ENCODE measurements around the gene C12orf75.

The C12orf75 gene

GRCh38 chr12:105321125-105321524 lies 9.4 kb upstream of the C12orf75 start:
- H3K4me3 ChIP-seq (replicated peaks in 1 of 2; ENCODE audit: low read depth in 2 of 2, low read length in 2 of 2) = no peak overlapping the region
- no peak for DNase-seq (ENCODE audit: low read depth in 2 of 2)
- no peak for TF ChIP-seq CTCF (IDR thresholded peaks at IDR 0.05; ENCODE audit: low read depth, low read length)

- no peak for TF ChIP-seq CTCF (IDR thresholded peaks at IDR 0.05; ENCODE audit: low read depth, low read length)
- no peak for DNase-seq (ENCODE audit: low read depth in 2 of 2)
Measured at GRCh38 chr12:105322070-105322469, 8.4 kb upstream of the C12orf75 start.

DNA sequence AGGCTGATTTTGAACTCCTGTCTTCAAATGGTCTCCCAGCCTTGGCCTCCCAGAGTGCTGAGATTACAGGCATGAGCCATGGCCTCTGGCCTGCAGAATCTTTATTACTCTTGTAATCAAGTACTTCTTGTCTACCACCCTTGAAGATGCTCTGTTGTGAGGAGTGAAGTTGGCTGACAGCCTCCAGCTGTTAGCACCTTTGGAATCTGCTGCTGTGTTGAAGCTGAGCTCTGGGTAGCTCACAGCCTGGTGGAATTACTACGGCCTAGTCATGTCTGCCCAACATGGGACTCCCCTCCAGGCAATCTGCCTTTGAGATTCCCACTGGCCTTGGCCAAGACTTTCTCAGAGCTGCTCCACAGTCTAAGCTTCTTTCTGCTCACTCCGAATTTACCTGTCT lies 5.8 kb upstream of the C12orf75 start:
- DNase-seq (ENCODE audit: low read depth in 2 of 2) = no peak
- no peak overlapping the region for H3K4me3 ChIP-seq (replicated peaks in 1 of 2; ENCODE audit: low read depth in 2 of 2, low read length in 2 of 2)
- no peak for TF ChIP-seq CTCF (IDR thresholded peaks at IDR 0.05; ENCODE audit: low read depth, low read length)

More at GRCh38 chr12:105322070-105322469, 8.4 kb upstream of the C12orf75 start:
- H3K4me3 ChIP-seq (replicated peaks in 1 of 2; ENCODE audit: low read depth in 2 of 2, low read length in 2 of 2) = no peak overlapping the region

GRCh38 chr12:105325117-105325516 lies 5.4 kb upstream of the C12orf75 start:
- no peak for DNase-seq (ENCODE audit: low read depth in 2 of 2)
- TF ChIP-seq CTCF (IDR thresholded peaks at IDR 0.05; ENCODE audit: low read depth, low read length) = no peak
- H3K4me3 ChIP-seq (replicated peaks in 1 of 2; ENCODE audit: low read depth in 2 of 2, low read length in 2 of 2) = no peak overlapping the region

GRCh38 chr12:105329926-105330282 lies 587 bp upstream of the C12orf75 start:
- H3K4me3 ChIP-seq (replicated peaks in 1 of 2; ENCODE audit: low read depth in 2 of 2, low read length in 2 of 2) = peak overlapping the region; percentile 29 to 72
- no peak for TF ChIP-seq CTCF (IDR thresholded peaks at IDR 0.05; ENCODE audit: low read depth, low read length)
- no peak for DNase-seq (ENCODE audit: low read depth in 2 of 2)

DNA sequence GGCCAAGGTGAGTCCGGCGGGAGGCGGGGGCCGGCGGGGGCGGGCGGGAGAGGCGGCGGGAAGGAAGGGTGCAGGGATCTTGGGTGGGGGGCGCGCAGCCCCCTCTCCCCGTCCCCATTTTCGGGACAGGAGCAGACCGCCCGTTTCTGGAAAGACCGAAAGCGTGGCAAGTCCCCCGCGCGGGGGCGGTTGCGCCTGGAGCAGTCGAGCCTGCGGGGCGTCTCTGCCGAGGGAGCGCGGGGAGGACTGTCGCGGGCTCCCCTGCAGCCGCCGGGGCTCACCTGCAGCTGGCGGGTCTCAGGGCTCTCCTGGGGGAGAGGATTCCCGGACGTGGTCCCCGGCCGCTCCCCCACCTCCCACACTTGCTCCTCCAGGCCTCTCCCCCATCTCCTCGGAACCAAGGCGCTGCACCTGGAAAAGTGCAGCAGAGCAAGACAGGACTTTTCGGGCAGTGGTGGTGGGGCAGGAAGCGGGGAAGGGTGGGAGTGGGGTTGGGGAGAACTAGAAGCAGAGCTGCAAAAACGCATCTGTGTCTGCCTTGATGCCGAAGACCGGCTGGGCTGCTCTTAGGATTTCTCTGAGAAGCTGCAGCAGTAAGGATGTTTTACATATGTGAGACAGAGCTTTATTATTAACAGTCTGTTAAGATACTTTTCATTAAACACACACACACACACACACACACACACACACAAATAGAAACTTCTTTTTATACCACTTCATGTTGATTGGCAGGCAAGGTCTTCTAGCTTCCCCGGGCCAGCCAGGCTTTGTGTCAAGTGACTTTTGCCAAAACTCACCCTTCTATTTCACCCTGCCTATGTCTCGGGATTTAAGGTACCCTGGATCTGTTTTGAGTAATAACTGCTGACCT lies 677 bp downstream of the C12orf75 start:
- no peak for DNase-seq (ENCODE audit: low read depth in 2 of 2)
- TF ChIP-seq CTCF (IDR thresholded peaks at IDR 0.05; ENCODE audit: low read depth, low read length) = peak; percentile 3
- H3K4me3 ChIP-seq (replicated peaks in 1 of 2; ENCODE audit: low read depth in 2 of 2, low read length in 2 of 2) = peak overlapping the region; percentile 69 to 72

Measured in cardiac fibroblast (primary cell).